ENCODE data around the gene METTL9.
A peak's percentile ranks its signal among the peaks of the same experiment; 100 is the strongest.
"Not testable (repeated sequence)": the region's sequence is repeated elsewhere in the genome, so short reads cannot be mapped to it uniquely, and the experiment has no call there.

METTL9 gene

DNA sequence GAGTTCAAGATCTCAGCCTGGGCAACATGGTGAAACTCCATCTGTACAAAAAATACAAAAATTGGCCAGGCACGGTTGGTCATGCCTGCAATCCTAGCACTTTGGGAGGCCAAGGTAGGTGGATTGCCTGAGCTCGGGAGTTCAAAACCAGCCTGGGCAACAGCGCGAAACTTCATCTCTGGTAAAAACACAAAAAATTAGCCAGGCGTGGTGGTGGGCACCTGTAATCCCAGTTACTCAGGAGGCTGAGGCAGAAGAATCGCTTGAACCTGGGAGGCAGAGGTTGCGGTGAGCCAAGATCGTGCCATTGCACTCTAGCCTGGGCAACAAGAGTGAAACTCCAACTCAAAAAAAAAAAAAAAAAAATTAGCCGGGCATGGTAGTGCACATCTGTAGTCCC, 25.9 kb upstream of the METTL9 start:
- DNase-seq: not testable (repeated sequence)

DNA sequence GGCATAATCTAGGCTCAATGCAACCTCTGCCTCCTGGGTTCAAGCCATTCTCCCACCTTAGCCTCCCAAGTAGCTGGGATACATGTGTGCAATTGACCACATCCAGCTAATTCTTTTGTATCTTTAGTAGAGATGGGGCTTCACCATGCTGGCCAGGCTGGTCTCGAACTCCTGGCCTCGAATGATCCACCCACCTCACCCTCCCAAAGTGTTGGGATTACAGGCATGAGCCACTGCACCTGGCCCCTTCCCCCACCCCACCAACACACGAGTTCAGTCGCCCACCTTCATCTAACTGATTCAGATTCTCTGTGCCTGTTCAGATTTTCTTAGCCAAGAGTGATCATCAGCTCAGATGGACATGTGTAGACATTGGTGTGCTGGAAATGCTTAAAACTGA, 25.0 kb upstream of the METTL9 start:
- no peak for DNase-seq

GRCh38 chr16:21576323-21576722, 23.1 kb upstream of the METTL9 start:
- DNase-seq: not testable (repeated sequence)

DNA sequence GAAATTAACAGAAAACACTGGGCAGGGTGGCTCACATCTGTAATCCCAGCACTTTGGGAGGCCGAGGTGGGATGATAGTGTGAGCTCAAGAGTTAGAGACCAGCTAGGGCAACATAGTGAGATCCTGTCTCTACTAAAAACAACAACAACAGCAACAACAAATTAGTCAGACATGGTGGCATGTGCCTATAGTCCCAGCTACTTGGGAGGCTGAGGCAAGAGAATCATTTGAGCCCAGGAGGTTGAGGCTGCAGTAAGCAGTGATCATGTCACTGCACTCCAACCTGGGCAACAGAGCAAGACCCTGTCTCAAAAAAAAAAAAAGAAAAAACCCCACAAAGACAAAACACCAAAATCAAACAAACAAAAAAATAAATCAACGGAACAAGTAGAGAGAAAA, 21.9 kb upstream of the METTL9 start:
- not testable (repeated sequence) for DNase-seq

- DNase-seq: not testable (repeated sequence)
These were observed 21.1 kb upstream of the METTL9 start for GRCh38 chr16:21578311-21578710.

DNA sequence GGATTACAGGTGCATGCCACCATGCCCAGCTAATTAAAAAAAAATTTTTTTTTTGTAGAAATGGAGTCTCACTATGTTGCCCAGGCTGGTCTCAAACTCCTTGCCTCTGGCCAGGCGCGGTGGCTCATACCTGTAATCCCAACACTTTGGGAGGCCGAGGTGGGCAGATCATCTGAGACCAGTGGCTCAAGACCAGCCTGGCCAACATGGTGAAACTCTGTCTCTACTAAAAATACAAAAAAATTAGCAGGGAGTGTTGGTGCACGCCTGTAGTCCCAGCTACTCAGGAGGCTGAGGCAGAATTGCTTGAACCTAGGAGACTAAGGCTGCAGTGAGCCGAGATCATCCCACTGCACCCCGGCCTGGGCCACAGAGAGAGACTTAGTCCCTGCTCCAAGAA, 19.2 kb upstream of the METTL9 start:
- DNase-seq: not testable (repeated sequence)

DNA sequence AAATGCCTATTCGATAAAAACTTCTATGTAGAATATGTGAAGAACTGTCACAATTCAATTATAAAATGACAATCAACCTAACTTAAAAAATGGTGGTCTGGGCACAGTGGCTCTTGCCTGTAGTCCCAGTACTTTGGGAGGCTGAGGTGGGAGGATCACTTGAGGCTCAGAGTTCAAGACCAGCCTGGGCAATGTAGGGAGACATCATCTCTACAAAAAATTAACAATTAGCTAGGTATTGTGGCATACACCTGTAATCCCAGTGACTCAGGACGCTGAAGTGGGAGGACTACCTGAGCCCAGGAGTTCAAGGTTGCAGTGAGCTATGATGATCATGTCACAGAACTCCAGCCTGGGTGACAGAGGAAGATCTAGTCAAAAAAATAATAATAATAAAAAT, 18.6 kb upstream of the METTL9 start:
- DNase-seq: no peak

DNA sequence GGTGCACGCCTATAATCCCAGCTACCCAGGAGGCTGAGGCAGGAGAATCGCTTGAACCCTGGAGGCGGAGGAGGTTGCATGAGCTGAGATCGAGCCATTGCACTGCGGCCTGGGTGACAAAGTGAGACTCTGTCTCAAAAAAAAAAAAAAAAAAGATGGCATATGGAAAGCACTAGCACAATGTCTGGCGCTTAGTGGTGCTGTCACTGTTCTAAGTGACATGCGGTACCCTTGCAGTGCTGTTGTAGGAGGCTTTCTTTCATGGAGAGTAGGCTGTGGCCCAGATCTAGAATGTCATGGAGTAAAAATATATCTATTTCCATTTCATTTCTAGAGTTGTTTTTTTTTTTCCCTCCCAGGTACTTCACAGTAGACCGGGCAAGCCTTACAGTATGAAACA, 14.6 kb upstream of the METTL9 start:
- peak in 3 of 58 donors; percentile 10 to 24 (median 21) for DNase-seq

DNA sequence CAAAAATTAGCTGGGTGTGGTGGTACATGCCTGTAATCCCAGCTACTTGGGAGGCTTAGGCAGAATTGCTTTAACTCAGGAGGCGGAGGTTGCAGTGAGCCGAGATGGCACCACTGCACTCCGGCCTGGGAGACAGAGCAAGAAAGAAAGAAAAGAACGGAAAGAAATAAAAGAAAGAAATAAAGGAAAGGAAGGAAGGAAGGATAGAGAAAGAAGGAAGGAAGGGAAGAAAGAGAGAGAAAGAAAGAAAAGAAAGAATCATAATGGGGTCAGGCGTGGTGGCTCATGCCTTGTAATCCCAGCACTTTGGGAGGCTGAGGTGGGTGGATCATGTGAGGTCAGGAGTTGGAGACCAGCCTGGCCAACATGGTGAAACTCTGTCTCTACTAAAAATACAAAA, 10.8 kb upstream of the METTL9 start:
- not testable (repeated sequence) for DNase-seq

DNA sequence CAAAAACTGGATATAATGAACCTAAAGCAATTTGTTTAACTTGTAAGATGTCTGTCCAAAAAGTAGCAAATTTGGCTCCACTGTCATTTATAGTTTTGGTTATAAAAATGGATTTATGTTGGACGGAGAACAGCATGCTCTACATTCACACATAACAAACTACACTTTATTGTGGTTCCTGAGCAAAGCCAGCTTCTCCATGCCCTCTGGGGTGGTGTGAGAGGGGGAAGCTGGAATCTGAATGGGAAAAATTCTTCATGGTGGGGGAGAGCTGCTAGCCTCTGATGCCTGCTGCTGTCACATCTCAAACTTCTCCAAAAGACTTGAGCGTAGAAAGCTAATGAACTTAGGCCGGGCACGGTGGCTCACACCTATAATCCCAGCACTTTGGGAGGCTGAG, 9.8 kb upstream of the METTL9 start:
- DNase-seq: no peak

DNA sequence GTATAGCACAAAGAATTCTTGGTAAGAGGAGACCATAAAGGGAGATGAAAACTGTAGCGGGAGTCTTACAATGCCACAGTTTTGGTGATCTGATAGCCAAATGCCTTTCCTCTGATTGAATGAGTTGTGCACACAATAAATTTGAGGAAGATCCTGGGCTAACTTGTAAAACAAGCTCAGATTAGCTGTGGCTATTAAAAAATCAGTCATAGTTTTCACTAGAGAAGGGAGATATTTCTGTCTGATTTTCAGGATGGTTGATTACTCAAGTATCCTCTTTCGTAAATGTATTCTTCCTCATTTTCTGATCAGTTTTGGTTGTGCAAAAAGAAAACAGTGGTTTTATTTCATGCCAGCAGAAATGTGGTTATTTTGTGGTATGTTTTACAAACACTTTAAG, 9.1 kb upstream of the METTL9 start:
- no peak for DNase-seq

DNA sequence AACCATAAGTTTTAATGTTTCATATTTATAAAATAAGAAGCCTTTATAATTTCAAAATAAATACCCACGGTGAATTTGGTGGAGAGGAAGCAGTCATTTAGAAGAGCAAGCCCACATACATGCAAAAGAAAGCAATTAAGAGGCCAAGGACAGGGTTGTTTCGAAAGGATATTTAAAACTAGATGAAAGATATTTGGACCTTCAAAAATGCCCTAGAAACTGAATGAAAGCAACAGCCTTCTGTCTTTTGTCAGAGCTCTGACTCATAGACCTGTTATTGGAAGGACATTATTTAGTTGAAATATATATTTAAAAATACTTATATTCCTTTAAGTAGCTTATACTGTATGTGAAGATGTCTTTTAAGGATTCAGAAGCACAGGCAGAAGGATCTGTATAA, 8.6 kb upstream of the METTL9 start:
- DNase-seq: no peak

- DNase-seq: no peak
These were observed 7.2 kb upstream of the METTL9 start for GRCh38 chr16:21592191-21592590.

DNA sequence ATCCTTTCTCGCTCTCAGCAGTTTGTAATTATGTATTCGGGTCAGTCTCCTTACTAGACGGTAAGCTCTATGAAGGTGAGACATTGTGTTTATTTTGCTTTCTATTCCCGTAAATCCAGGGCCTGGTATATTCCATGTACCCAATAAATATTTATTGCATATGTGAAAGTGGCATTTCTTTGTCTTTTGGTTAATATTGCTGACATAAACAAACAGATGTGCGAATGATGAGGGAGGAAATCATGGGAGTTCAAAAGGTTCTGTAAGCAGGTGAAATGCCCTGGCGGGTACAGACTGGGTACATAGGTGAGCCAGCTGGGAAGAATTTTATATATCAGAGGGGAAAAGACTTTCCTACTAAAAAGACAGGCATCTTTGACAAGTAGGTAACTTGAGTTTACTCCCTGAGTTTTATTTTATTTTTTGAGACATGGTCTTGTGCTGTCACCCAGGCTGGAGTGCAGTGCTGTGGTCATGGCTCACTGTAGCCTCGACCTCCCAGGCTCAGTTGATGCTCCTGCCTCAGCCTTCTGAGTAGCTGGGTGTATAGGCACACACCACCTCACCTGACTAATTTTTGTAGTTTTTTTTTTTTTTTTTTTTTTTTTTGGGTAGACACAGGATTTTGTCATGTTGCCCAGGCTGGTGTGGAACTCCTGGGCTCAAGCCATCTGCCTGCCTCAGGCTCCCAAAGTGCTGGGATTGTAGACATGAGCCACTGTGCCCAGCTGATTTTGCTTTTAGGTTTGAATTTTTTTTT, 5.7 kb upstream of the METTL9 start:
- DNase-seq: no peak

- DNase-seq: no peak
These were observed 1.8 kb upstream of the METTL9 start for GRCh38 chr16:21597561-21598030.

DNA sequence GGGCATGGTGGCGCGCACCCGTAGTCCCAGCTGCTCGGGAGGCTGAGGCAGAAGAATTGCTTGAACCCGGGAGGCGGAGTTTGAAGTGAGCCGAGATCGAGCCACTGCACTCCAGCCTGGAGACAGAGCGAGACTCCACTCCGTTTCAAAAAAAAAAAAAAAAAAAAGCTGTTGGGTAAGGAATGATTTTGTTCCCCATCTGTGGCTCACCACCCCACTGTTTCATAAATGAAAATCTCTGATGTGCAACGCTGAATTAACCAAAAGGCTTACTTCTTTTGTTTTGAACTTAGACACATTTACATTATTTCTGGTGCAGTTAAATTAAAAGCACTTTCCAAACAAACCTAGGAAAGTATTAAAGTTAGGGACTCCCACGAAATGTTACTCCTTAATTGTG, 1.2 kb upstream of the METTL9 start:
- DNase-seq: no peak

DNA sequence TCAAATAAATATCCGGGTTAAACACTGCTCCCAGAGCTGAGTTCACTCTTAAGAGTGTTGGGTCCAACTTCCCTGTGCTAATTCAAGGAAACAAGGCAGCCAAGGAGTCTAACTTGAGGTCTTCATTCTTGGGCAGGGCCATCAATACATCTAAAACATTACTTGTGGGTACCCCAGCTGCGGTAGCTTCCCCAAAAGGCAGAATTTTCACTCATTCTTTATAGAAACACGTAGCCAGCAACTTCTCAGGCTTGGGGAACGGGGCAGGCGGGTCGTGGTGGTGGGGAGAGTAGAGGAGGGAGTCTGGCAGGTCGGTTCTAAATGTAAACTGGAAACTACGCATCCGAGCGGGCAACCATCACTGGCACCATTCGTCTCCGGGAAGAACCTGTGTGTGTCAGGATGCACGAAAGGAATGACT, 666 bp upstream of the METTL9 start:
- DNase-seq: peak in 8 of 58 donors; percentile 18 to 69 (median 42)

DNA sequence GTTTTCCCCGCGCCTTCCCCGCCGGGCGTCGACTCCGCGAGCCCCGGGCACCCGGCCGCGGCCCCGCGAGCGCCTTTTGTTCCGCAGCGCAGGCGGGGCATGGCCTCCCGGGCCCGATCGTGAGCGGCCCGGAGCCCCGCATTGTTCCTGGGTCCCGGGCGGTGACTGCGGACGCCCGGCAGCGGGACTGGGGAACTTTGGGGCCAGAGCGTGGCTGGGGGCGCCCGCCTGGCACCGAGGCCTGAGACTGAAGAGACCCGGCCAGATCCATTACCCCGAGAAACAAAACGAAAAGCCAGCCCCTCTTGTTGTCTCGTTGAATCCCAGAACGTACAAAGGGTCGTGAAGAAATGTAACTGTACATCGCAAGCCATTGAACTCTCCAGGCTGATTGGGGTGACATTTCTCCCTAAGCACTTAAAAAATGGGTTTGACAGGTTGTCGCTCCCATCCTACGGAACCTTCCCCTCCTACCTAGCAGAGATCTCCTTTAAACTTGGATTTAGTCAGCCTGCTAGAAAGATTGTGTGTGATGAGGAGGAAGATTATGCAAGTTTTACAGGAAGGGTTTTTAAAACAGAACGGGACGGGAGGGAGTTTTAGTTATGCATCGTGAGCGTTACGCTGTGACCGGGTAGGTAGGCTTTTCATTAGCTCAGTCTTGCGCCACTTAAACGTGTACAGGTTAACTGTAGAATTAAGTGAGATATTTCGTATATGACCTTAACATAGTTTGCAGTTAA, 825 bp downstream of the METTL9 start:
- DNase-seq: peak in 2 of 58 donors; percentile 26 to 38

DNA sequence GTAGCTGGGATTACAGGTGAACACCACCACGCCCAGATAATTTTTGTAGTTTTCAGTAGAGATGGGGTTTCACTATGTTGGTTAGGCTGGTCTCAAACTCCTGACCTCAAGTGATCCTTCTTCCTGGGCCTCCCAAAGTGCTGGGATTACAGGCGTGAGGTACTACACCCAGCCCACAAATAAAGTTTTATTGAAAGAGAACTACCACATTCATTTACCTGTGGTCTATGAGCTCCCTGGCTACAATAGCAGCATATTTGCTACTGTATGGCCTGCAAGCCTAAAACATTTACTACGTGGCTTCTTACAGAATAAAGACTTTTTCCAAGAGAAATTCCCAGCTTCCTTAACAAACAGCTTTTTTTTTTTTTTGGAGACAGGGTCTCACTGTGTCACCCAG, 3.4 kb downstream of the METTL9 start:
- DNase-seq: no peak

DNA sequence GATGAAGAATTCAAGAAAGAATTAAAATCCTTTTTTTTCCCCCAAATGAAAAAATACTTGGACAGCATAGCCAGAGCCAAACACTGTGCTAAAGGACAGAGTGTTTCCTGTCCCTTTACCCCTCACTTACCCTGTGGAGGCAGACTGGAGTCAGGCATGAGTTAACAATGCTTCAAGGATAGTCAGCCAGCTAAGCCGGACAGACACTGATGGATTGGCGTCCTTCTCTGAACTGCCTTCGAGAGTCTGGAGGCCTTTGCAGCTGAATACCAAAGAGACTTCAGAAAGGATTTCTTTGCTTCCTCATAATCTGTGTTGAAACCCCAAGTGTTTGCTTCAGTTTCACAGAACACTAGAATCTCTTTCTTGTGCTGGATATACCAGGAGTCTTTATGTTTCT, 4.6 kb downstream of the METTL9 start:
- peak in 1 of 58 donors; percentile 4 for DNase-seq

- DNase-seq: peak in 1 of 58 donors; percentile 15
These were observed 6.5 kb downstream of the METTL9 start for GRCh38 chr16:21605848-21606247.

DNA sequence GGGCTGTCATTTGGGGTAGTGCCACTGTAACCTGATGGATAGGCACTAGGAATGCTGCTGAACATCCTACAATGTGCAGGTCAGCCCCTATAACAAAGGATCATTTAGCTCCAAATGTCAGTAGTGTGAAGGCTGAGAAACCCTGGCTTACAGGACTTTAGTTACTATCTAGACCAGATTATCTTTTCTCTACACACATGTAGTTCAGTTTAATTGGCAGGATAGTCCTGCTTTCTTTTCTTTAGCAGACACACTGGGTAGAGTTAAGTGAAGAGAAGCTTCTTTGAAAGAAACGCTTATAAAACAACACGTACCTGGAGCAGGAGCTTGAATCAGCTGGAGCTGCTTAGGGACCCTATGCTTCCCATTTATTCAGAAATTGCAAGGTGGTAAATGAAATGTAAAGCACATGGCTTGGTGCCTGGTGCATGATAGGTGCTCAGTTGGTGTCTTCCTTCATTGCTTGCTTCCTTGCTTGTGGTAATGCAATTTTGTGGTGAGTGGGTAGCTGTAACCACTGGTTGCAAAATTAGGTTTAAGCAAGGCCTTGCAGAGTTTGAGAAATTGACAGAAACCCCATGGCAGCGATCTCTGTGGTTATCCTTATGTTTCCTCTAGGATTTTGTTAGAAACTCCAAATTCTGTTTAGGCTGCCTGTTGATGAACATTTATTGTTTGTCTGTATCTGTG, 9.4 kb downstream of the METTL9 start:
- DNase-seq: peak in 1 of 58 donors; percentile 10

Measured in anterior cingulate cortex (tissue), 58 donors.